Activated T-cell treated with anti-CD3 and anti-CD28 coated beads for 1 hour (primary cell): ENCODE data around the gene TMEM135.
"Not testable (repeated sequence)": the region's sequence is repeated elsewhere in the genome, so short reads cannot be mapped to it uniquely, and the experiment has no call there.

Experiments
- DNase-seq: peaks from one replicate; pipeline ENCODE4 v3.0.0-alpha.2; 2020; ENCODE audit warnings: low read depth

TMEM135 gene

DNA sequence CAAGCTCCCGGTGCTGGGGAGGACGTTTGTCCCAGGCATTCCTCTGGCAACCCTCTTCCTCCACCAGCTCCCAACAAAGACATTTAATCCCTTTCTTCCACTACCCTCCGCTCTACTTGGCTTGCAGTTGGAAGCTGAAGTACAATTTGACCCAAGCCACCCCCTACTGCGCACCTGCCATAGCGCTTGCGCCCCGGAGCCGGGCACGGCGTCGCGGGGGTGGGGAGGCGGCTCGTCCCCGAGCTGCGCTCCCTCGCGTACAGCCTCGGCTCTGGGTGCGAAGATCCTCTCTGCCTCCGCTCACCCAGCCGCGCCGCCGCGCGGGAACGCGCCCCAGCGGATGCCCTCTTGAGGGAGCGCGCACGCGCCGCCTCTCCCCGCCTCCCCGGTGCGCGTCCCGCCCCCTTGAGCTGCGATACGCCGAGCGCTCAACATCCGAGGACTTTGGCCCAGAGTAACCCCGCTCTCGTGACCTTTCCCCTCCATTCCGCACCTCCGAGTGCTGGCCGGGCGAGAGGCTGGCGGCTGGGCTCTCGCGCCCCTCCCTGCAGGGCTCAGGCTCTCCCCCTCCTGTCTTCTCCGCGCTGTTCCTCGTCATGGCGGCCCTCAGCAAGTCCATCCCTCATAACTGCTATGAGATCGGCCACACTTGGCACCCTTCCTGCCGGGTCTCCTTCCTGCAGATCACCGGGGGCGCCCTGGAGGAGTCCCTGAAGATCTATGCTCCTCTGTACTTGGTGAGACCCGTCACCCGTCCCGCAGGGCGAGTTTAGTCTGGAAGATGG lies at the start of gene TMEM135:
TMEM135 (plus strand) TSS at position 485 of the 785 bp plus-strand sequence; CDS start at position 597, 112 bp downstream.
- DNase-seq = peak; percentile 85

GRCh38 chr11:86988351-86988881 lies 49.3 kb upstream of the TMEM135 start:
- DNase-seq = no peak

- DNase-seq = no peak
Observed at GRCh38 chr11:86990031-86990430, 47.7 kb upstream of the TMEM135 start.

- no peak for DNase-seq
Observed at GRCh38 chr11:86990515-86990914, 47.2 kb upstream of the TMEM135 start.

DNA sequence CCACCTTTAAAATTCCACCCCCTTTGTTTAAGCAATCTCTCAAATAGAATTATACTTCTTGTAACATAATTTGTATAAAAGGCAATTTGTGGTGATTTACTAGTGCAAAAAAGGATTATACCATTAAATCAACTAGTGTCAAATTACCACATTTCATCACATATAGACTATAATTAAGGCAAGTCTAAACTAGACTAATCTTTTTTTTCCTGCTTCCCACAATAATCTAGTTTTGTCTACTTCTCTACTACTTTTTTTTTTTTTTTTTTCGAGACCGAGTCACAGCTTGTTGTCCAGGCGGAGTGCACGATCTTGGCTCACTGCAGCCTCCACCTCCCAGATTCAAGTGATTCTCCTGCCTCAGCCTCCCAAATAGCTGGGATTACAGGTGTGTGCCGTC lies 46.4 kb upstream of the TMEM135 start:
- no peak for DNase-seq

DNA sequence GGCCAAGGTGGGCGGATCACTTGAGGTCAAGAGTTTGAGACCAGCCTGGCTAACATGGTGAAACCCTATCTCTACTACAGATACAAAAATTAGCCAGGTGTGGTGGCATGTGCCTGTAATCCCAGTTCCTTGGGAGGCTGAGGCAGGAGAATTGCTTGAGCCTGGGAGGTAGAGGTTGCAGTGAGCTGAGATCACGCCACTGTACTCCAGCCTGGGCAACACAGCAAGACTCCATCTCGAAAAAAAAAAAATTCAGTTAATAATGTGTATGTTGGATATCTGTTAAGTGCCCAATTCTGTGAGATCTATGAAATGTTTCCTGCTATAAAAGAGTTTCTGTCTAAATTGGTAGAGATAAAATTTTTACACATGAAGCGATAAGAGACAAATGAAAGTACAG lies 45.4 kb upstream of the TMEM135 start:
- not testable (repeated sequence) for DNase-seq

GRCh38 chr11:86993031-86993430 lies 44.7 kb upstream of the TMEM135 start:
- DNase-seq = no peak

GRCh38 chr11:86996953-86997570 lies 40.7 kb upstream of the TMEM135 start:
- DNase-seq = no peak

GRCh38 chr11:86999388-86999787 lies 38.3 kb upstream of the TMEM135 start:
- no peak for DNase-seq

DNA sequence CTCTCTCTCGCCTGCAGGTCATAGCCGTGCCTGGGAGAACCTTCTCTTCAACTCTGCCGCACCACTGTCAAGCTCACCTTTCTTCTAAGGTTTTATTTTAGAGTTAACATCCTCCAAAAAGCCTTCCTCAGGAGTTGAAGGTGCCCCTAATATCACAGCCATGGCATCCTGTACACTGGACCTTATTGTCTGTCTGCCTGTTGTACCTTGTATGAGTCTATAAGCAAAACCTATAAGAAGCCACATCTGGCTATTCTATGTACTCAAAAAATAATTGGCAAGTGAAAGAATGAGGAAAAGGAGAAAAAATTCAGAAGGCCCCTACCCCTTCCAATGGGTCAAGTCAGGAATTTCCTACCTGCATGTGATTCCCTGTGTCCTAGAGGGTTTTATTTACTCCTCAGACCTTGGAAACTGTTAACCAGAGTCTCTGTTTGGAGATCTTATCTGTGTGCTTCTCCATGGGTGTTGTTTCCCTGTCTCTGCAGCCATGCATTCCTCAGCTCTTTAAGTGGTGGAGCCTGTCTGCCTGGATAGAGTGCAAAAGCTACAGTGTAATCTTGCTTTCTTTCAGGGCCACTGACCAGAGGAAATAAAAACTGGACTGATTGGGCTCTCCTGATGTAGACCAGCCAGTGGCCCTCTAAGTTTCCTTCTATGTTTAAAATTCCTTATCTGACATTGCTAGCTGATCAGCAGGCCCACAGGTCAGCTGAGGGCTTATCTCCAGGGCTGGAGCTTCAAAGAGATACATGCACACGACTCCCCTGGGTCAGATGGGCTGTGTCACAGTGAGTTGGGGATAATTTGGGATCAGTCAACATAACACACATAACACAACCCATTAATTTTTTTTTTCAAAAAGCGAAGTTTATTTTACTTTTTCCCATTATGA lies 37.6 kb upstream of the TMEM135 start:
- DNase-seq = no peak

DNA sequence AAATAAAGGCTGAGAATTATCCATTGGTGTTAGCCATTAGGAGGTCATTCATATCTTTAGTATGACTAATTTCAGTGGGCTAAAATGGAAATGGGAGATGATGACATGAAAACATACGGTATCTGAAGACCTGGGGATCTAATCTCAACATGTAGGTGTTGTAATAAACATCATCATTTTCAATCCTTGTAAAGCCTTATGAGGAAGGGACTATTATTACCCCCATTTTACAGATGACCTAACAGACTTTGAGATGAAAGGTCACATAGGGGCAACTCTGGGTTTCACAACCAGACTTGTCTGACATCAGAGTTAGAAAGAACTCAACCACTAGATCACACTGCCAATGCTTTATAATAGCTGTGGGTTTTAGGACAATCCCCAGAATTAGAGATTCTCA lies 34.8 kb upstream of the TMEM135 start:
- DNase-seq = no peak

GRCh38 chr11:87004281-87004680 lies 33.5 kb upstream of the TMEM135 start:
- DNase-seq = not testable (repeated sequence)

- no peak for DNase-seq
Observed at GRCh38 chr11:87005569-87005921, 32.2 kb upstream of the TMEM135 start.

DNA sequence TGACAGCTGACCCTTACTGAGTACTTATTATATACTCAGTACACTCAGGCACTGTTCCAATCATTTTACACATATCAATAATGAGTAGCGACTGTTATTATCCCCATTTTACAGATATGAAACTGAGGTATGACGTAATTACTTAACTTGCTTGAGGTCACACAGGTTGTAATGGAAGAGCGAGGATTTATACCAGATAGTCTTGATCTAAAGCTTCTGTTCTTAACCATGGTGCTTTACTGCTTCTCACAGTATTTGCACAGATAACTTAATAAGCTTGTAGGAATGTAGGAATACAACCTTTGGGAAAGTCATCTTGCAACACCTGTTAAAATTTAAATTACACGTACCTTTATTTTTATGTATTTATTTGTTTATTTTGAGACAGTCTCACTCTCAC lies 31.7 kb upstream of the TMEM135 start:
- no peak for DNase-seq

- no peak for DNase-seq
Observed at GRCh38 chr11:87007963-87008362, 29.8 kb upstream of the TMEM135 start.

DNA sequence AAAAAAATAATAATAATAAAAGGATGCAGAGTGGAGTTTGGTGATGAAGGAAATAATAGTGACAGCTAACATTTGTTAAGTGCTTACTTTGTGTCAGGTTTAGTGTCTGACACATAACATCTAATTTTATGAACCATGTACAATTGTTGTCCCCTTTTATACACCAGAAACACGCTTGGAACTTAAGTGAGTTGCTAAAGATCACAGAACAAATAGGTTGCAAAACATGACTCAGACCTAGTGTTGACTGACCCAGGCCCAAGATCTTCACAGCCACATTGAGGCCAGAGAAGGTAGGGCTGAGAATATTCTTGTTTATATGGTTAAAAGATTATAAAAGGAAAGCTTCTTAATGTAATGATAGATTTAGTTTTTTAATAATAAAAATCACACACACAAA lies 25.6 kb upstream of the TMEM135 start:
- no peak for DNase-seq

- DNase-seq = no peak
Observed at GRCh38 chr11:87012673-87013072, 25.1 kb upstream of the TMEM135 start.

- DNase-seq = no peak
Observed at GRCh38 chr11:87013912-87014825, 23.6 kb upstream of the TMEM135 start.

DNA sequence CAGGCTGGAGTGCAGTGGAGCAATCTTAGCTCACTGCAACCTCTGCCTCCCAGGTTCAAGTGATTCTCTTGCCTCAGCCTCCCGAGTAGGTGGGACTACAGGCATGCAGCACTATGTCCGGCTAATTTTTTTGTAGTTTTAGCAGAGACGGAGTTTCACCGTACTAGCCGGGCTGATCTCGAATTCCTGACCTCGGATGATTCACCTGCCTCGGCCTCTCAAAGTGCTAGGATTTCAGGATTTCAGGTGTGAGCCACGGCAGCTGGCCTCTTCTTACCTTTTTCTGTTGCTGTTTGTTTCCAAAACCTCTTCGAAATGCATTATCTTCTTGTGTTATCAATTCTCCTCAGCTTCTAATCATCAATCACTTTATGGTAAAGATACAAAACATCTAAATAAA lies 22.1 kb upstream of the TMEM135 start:
- DNase-seq = no peak

GRCh38 chr11:87019613-87020271 lies 18.0 kb upstream of the TMEM135 start:
- no peak for DNase-seq

- no peak for DNase-seq
Observed at GRCh38 chr11:87020336-87020735, 17.4 kb upstream of the TMEM135 start.
